GM21390 (cell line): ENCODE data around the gene RIOK3.
"Not testable (repeated sequence)": the region's sequence is repeated elsewhere in the genome, so short reads cannot be mapped to it uniquely, and the experiment has no call there.

Experiments
- ATAC-seq: cut with Tn5 transposase; IDR thresholded peaks from one replicate; pipeline ENCODE4 v1.9.1; 2021; ENCODE audit not compliant: unreplicated experiment

The RIOK3 gene

GRCh38 chr18:23451011-23451410 is 2.1 kb upstream of the RIOK3 start:
- ATAC-seq = no peak

- ATAC-seq = no peak
Measured at GRCh38 chr18:23451491-23451890, 1.6 kb upstream of the RIOK3 start.

GRCh38 chr18:23452347-23452727 is 750 bp upstream of the RIOK3 start:
- ATAC-seq = no peak

GRCh38 chr18:23453680-23454058 is 582 bp downstream of the RIOK3 start:
- ATAC-seq = peak; percentile 4

- ATAC-seq = no peak
Measured at GRCh38 chr18:23456835-23457234, 3.7 kb downstream of the RIOK3 start.

- no peak for ATAC-seq
Measured at GRCh38 chr18:23458830-23459529, 5.9 kb downstream of the RIOK3 start.

GRCh38 chr18:23459530-23459921 is 6.4 kb downstream of the RIOK3 start:
- no peak for ATAC-seq

GRCh38 chr18:23460285-23461273 is 7.5 kb downstream of the RIOK3 start:
- ATAC-seq = no peak

- ATAC-seq = no peak
Measured at GRCh38 chr18:23462876-23463275, 9.8 kb downstream of the RIOK3 start.

GRCh38 chr18:23468753-23469459 is 15.8 kb downstream of the RIOK3 start:
- ATAC-seq = no peak

GRCh38 chr18:23470620-23471387 is 17.7 kb downstream of the RIOK3 start:
- ATAC-seq = no peak

GRCh38 chr18:23471486-23471885 is 18.4 kb downstream of the RIOK3 start:
- ATAC-seq = no peak

- no peak for ATAC-seq
Measured at GRCh38 chr18:23479829-23480505, 26.9 kb downstream of the RIOK3 start.

- ATAC-seq = no peak
Measured at GRCh38 chr18:23484561-23485182, 31.6 kb downstream of the RIOK3 start.

GRCh38 chr18:23485386-23485785 is 32.3 kb downstream of the RIOK3 start:
- ATAC-seq = no peak

GRCh38 chr18:23487738-23488570 is 34.9 kb downstream of the RIOK3 start:
- peak; percentile 62 for ATAC-seq

- not testable (repeated sequence) for ATAC-seq
Measured at GRCh38 chr18:23489586-23489985, 36.5 kb downstream of the RIOK3 start.

- no peak for ATAC-seq
Measured at GRCh38 chr18:23493654-23494053, 40.6 kb downstream of the RIOK3 start.

- no peak for ATAC-seq
Measured at GRCh38 chr18:23494992-23495391, 41.9 kb downstream of the RIOK3 start.
